HG02938 (cell line): ENCODE measurements around the gene TSPAN5.
"Not testable (repeated sequence)": the region's sequence is repeated elsewhere in the genome, so short reads cannot be mapped to it uniquely, and the experiment has no call there.

Source experiments
- ATAC-seq: cut with Tn5 transposase; IDR thresholded peaks from one replicate; pipeline ENCODE4 v1.9.1; 2021; ENCODE audit warnings: mild to moderate bottlenecking, moderate library complexity; ENCODE audit not compliant: unreplicated experiment

Gene TSPAN5

GRCh38 chr4:98503676-98504075 is 154.7 kb downstream of the TSPAN5 start:
- ATAC-seq, result no peak

- ATAC-seq, result no peak
Observed at GRCh38 chr4:98502624-98503023, 155.8 kb downstream of the TSPAN5 start.

GRCh38 chr4:98502031-98502430 is 156.4 kb downstream of the TSPAN5 start:
- ATAC-seq, result no peak

- ATAC-seq, result no peak
Observed at GRCh38 chr4:98501383-98501782, 157.0 kb downstream of the TSPAN5 start.

DNA sequence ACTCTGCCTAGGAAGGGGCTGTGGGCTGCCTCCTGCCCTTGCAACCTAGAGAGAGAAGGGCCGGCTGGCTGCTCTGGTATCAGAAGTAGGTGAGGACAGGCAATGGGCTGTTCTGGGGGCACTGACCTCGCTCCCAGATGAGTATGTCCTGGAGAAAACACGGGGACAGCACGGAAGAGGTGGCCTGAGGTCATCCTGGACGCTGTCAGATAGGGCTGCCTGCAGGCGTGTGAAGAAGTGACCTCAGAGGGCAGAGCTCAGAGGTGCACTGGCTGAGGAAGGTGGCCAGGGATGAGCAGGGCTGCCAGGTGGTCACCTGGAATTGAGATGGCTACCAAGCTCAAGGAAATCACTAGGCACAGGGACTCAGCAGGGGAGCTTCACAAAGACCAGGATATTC is 159.6 kb downstream of the TSPAN5 start:
- no peak for ATAC-seq

DNA sequence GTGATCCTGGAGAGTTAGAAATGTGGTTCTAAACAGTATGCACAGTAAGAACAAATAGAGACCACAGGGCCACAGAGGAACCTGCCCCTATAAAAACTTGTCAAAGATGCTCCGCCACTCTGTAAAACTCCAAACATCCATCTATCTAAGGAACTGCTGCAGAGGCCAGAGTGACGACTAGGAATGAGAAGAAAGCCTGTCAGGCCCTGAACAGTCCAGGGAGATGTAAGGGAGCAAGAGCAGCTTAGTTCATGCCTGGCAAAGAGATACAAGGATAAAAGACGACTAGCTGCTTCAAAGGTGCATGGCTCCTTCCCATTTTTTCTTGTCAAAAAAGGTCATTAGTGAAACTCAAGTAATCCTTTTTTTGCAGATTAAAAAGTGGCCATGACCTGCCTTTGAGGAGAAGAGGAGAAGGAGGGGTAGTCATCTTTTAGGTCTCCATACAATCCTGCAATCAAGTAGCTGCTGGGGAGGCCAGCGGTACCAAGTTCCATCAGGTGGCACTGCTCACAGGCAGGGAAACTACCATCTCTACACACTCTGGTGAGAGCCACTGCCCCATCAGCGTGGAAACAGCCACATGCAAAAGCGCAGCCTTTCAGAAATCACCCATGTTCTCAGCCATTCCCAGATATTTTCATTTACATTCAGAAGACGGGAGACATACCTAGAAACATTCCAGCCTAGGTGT is 162.1 kb downstream of the TSPAN5 start:
- no peak for ATAC-seq

- peak; percentile 93 for ATAC-seq
Observed at GRCh38 chr4:98493296-98493695, 165.1 kb downstream of the TSPAN5 start.

DNA sequence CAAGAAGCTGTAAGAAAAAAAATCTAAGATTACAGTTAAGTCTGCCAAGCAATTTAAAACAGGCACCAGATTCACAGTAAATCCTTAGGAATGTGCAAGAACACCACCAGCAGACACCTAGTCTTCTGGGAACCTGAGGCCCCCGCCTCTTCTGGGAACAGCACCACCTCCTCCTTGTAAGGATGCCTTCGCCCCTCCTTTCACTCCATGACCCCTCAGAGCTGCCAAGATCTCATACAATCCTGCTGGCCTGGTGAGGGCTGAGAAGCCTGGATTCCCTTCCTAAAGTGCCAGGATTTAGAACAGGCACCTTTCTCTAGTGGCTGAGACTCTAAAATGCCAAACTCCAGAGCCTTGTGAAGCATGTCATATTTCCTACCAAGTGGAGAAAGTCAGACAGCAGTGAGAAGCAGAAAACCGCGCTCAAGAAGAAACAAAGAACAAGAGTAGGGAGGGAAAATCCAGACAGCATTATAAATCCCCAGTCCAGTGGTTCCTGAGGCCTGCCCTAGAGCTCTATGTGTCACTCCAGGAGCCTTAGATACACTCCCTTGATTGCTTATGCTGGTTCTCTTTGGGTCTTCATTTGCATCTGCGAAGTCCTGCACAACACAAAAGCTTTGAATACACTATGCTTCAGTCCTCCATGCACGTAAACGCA is 166.4 kb downstream of the TSPAN5 start:
- no peak for ATAC-seq

- no peak for ATAC-seq
Observed at GRCh38 chr4:98490251-98490650, 168.2 kb downstream of the TSPAN5 start.

GRCh38 chr4:98485816-98486345 is 172.5 kb downstream of the TSPAN5 start:
- ATAC-seq, result no peak

DNA sequence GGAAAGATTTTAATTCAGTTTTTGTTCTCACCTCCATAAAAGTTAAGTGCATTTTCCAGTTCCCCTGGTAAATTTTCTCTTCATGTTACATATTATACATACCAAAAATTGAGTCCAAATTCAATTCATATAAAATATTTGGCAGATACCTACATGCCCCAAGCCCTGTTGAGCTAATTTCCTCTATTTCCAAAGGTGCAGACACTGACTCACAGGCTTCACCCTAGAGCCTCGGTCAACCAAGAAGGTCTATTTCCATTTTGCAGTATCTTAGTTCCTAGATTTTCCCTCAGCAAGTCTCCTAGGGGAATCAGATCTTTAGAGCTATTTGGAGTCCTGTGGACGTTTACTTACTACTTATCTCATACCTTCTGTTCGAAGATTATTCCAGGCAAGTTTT is 174.4 kb downstream of the TSPAN5 start:
- ATAC-seq, result no peak

DNA sequence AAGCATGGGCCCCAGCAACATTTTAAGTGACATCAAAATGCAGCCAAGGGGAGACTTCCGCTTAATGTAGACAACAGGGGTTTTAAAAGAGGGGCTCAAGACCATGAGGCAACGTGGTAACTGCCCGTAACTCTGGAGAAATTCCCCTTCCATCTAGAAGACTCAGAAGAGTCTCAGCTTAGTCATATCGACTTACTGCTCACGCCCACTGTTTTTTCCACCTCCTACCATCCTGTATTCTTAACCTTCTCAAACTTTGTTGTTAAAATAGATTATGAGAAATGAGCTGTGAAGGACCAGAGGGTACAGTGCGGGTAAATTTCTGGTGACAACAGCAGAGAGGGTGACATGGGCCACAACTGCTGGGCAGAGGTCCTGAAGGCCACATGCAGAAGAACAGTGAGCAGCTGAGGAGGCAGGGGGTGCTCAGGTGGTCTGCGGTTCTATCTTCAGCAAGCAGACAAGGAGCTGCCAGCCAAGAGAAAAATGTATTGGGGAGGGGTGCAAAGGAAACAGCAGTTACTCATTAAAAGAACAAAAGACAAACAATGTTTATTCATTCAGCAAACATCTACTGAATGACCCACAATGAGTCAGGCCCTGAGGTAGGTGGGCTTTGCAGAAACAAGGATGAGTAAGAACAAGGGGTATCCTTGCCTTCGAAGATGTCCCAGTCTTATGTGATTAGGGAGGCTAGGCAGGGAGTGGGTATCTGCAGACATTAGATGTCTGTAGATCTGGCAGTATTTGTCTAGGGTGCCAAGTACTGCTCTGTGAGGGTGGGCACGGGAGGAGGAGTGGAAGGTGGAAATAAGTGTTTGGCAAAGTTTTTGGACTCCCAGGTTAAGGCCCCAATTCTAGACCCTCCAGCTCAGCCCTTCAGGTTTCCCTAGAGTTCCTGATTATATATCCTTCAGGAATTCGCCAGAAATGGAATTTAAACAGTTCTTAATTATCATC is 175.3 kb downstream of the TSPAN5 start:
- peak; percentile 97 for ATAC-seq

DNA sequence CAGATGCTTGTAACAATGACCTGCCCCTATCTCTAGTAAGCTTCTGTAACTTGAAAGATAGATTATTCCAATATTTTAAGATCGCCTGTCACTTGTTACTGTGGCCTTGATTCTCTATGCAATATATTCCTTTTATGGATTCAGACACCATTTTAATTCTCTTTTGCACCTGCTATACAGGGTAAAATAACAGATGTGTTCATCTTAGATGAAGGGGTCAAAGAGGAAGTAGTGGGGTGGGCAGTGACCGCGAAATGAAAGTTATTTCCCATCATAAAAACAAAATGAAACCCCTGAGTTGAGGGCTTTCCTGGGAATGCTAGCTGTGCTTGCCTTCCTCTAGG is 175.9 kb downstream of the TSPAN5 start:
- ATAC-seq, result peak; percentile 6

GRCh38 chr4:98481167-98481566 is 177.2 kb downstream of the TSPAN5 start:
- ATAC-seq, result no peak

DNA sequence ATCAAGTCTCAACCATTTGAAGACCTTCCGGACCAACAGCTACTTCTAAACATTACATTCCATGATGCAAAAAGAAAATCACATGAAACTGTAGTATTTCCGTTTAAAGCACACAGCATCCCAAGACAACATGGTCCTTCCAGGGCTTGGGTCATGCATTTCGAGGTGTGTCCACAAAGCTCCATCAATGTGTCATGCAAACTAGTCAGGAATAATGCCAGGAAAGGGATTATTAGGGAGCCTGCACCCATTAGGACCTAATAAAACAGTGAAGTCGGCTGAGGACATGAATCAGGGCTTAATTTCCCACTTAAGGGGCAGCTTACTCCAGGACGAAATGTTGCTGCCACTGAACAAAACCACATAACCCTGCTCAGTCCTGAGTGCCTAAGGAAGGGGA is 177.9 kb downstream of the TSPAN5 start:
- ATAC-seq, result no peak

- ATAC-seq, result not testable (repeated sequence)
Observed at GRCh38 chr4:98479590-98479989, 178.8 kb downstream of the TSPAN5 start.

GRCh38 chr4:98476891-98477290 is 181.5 kb downstream of the TSPAN5 start:
- ATAC-seq, result no peak

DNA sequence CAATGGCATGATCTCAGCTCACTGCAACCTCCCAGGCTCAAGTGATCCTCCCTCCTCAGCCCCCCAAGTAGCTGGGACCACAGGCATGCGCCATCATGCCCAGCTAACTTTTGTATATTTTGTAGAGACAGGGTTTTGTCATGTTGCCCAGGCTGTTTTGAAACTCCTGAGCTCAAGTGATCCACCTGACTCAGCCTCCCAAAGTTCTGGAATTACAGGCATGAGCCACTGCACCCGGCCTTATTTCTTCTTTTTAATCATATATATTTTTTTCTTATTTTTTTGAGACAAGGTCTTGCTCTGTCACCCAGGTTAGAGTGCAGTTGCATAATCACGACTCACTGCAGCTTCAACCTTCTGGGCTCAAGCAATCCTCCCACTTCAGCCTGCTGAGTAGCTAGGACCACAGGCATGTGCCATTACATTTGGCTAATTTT is 184.0 kb downstream of the TSPAN5 start:
- ATAC-seq, result no peak

- no peak for ATAC-seq
Observed at GRCh38 chr4:98473046-98473445, 185.4 kb downstream of the TSPAN5 start.

- ATAC-seq, result no peak
Observed at GRCh38 chr4:98470831-98471230, 187.6 kb downstream of the TSPAN5 start.

DNA sequence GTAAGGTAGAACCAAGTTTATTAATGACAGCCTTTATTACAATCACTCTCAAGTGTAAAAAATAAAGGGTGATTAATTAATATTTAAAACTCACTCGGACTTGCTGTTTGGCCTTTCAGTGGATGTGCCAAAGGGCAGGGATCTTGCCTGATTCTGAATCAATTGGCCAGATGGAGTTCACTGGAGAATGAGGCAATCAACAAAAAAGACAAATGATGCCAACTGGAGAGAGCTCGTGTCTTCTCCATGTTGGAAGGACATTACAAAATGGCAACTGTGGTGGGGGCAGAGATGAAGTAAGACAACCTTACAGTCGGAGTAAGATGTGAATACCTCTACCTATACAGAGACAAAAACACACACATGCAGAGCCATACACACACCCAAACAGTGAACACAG is 188.0 kb downstream of the TSPAN5 start:
- ATAC-seq, result no peak
